A549 (cell line): Measurements from ENCODE around the gene TMEM161A.
A peak's percentile ranks its signal among the peaks of the same experiment; 100 is the strongest.

Source experiments
- BHLHE40 ChIP-seq: IDR thresholded peaks from 2 replicates; pipeline ENCODE4 v1.6.1; 2012; ENCODE audit warnings: low read depth, low read length, inconsistent platforms
- CTCF ChIP-seq: fragments of >200 bp; sonication (Bioruptor Twin); formaldehyde crosslinking; IDR thresholded peaks from 3 replicates; pipeline ENCODE4 v1.5.1; 2016
- MAFK ChIP-seq: fragments of 450-650 bp; IDR thresholded peaks from 2 replicates; pipeline ENCODE4 v1.6.1; 2014; ENCODE audit not compliant: partially characterized antibody
- MAX ChIP-seq: IDR thresholded peaks from 2 replicates; pipeline ENCODE4 v1.6.1; 2012
- POLR2A ChIP-seq: IDR thresholded peaks from 2 replicates; pipeline ENCODE4 v1.6.1; 2012; ENCODE audit warnings: mild to moderate bottlenecking, low read length
- POLR2AphosphoS2 ChIP-seq: conservative IDR thresholded peaks from 2 replicates; pipeline ENCODE4 v1.6.1; 2012; ENCODE audit warnings: low read length, improper control_type of control experiment, inconsistent platforms
- RAD21 ChIP-seq, 2 experiments: fragments of >200 bp in 1 of 2; sonication (Bioruptor Twin) in 1 of 2; formaldehyde crosslinking in 1 of 2; IDR thresholded peaks in 1 of 2; conservative IDR thresholded peaks in 1 of 2; 2 replicates in 1 of 2; 3 replicates in 1 of 2; pipeline ENCODE4 v1.6.1; 2012 to 2018; ENCODE audit warnings: inconsistent platforms in 1 of 2
- TP53 ChIP-seq: fragments of 250-450 bp; sonication (Bioruptor Pico); IDR thresholded peaks from 2 replicates; pipeline ENCODE4 v1.5.0; 2021; ENCODE audit warnings: mild to moderate bottlenecking, moderate library complexity
- TF ChIP-seq, protein P1 (sequence below): fragments of 250-450 bp; sonication (Bioruptor Pico); IDR thresholded peaks from 2 replicates; pipeline ENCODE4 v1.5.0; 2021; ENCODE audit warnings: mild to moderate bottlenecking, moderate library complexity, borderline replicate concordance

GRCh38 chr19:19110410-19111135 is 27.7 kb downstream of the TMEM161A start:
- TF ChIP-seq POLR2A: no peak
- TF ChIP-seq CTCF: no peak; the same call in 2 of the 3 replicates
- TF ChIP-seq MAX: 0 out of 2 replicates have a peak, but pooled peaks have one; percentile 23
- TF ChIP-seq, protein P1, sequence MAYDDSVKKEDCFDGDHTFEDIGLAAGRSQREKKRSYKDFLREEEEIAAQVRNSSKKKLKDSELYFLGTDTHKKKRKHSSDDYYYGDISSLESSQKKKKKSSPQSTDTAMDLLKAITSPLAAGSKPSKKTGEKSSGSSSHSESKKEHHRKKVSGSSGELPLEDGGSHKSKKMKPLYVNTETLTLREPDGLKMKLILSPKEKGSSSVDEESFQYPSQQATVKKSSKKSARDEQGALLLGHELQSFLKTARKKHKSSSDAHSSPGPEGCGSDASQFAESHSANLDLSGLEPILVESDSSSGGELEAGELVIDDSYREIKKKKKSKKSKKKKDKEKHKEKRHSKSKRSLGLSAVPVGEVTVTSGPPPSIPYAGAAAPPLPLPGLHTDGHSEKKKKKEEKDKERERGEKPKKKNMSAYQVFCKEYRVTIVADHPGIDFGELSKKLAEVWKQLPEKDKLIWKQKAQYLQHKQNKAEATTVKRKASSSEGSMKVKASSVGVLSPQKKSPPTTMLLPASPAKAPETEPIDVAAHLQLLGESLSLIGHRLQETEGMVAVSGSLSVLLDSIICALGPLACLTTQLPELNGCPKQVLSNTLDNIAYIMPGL: no peak
- TF ChIP-seq BHLHE40: no peak
- no peak for TF ChIP-seq RAD21 (conservative IDR thresholded peaks at IDR 0.05 in 1 of 2, IDR thresholded peaks at IDR 0.05 in 1 of 2)
- TF ChIP-seq POLR2AphosphoS2: no peak
- TF ChIP-seq TP53 (CRISPR knock-in tag): no peak
- TF ChIP-seq MAFK: no peak
